Measurements from ENCODE around the gene SLC41A3. TPM values are rescaled to one million over a fixed set of nuclear protein-coding genes. Genes with fewer than 3 reads are reported as not detected.

SLC41A3 gene
- total and polyA plus RNA-seq, 2 of the 4 experiments (the other 2 are of a cell fraction) = 30.5 to 43.5 TPM

- H3K4me2 ChIP-seq (ENCODE audit: low read depth, low read length) = no peak overlapping the region
- H3K18ac ChIP-seq (ENCODE audit: low read depth, low read length) = no peak overlapping the region
- no peak overlapping the region for H3K23ac ChIP-seq (ENCODE audit: low read depth, low read length)
- H3K4ac ChIP-seq (ENCODE audit: low read depth, low read length) = no peak overlapping the region
- no peak overlapping the region for H2BK15ac ChIP-seq (ENCODE audit: low read depth, low read length)
- H3K56ac ChIP-seq (ENCODE audit: extremely low read depth, insufficient read depth, low read length) = no peak overlapping the region
- H4K91ac ChIP-seq (ENCODE audit: insufficient read depth, low read depth, low read length) = no peak overlapping the region
- no CpG with 5 or more reads among the region's 4 CpGs for WGBS, 2 experiments (ENCODE audit: extremely low coverage in 2 of 2, insufficient read length in 1 of 2)
- peak overlapping the region; percentile 41 for H2BK5ac ChIP-seq (ENCODE audit: low read depth, low read length, poor library complexity, severe bottlenecking)
- H4K20me1 ChIP-seq (ENCODE audit: insufficient read depth, low read length) = no peaks in the 10 kb centered on the region
- no peaks in the 10 kb centered on the region for H3K9me3 ChIP-seq (ENCODE audit: control insufficient read depth, insufficient read depth, low read length)
- CTCF ChIA-PET = no interaction called here
- no peaks in the 10 kb centered on the region for H3K4me1 ChIP-seq (ENCODE audit: control insufficient read depth, insufficient read depth, low read length)
- H3K36me3 ChIP-seq (ENCODE audit: control insufficient read depth, insufficient read depth, low read length) = no peaks in the 10 kb centered on the region
- DNase-seq = no peak
- no peaks in the 10 kb centered on the region for H3K27me3 ChIP-seq (ENCODE audit: control insufficient read depth, insufficient read depth, low read length)
- no peak overlapping the region for H3K14ac ChIP-seq (replicated peaks; ENCODE audit: low read depth, low read length)
- no peak for ATAC-seq (ENCODE audit: low read depth)
- BruUV-seq (replicated peaks) = no TSS peak
- no peak overlapping the region for H3K4me3 ChIP-seq (ENCODE audit: insufficient read depth, low read depth, low read length)
- no peak overlapping the region for H3K9ac ChIP-seq (ENCODE audit: low read depth, low read length)
- H2BK20ac ChIP-seq (ENCODE audit: low read depth, low read length) = no peak overlapping the region
- intact Hi-C loops (cut with micrococcal nuclease) = no loop called here
- H2AK5ac ChIP-seq (ENCODE audit: low read depth, low read length) = no peak overlapping the region
- no peak overlapping the region for H3K27ac ChIP-seq (ENCODE audit: insufficient read depth, low read length)
- dilution Hi-C loops (cut with HindIII; ENCODE audit: low sequenced_read_pairs, unreplicated experiment) = no loop called here
- POLR2A ChIA-PET (ENCODE audit: unreplicated experiment) = no interaction called here
- no peak overlapping the region for H2AK9ac ChIP-seq (replicated peaks; ENCODE audit: low read depth, low read length, poor library complexity)
- 0 out of 2 replicates have a peak, but pooled peaks cover 3% of the 10 kb centered on the region for H3K9me1 ChIP-seq (ENCODE audit: insufficient read depth, low read length)
- peaks cover 0 to 3% of the 10 kb centered on the region in 2 experiments; a peak in 2 of 4 replicates for H3K79me1 ChIP-seq (ENCODE audit: low read depth in 1 of 2, low read length in 2 of 2)
- H4K8ac ChIP-seq (ENCODE audit: low read depth in 2 of 2, low read length in 2 of 2) = no peak overlapping the region
- H2AFZ ChIP-seq (replicated peaks; ENCODE audit: low read length, poor library complexity) = no peak overlapping the region
- no peak for TF ChIP-seq RFX5 (IDR thresholded peaks at IDR 0.05; ENCODE audit: low read depth, low read length)
- no peak for TF ChIP-seq RAD21 (IDR thresholded peaks at IDR 0.05; ENCODE audit: low read length)
- no peak for TF ChIP-seq CTCF (conservative IDR thresholded peaks at IDR 0.05; ENCODE audit: low read depth, low read length)
- no peak for TF ChIP-seq CEBPB (IDR thresholded peaks at IDR 0.05; ENCODE audit: low read depth, low read length)
- TF ChIP-seq ELK1 (IDR thresholded peaks at IDR 0.05; ENCODE audit: borderline replicate concordance, low read depth, low read length) = no peak
- TF ChIP-seq MXI1 (IDR thresholded peaks at IDR 0.05; ENCODE audit: borderline replicate concordance, low read depth, low read length) = no peak
- no peak for TF ChIP-seq USF2 (IDR thresholded peaks at IDR 0.05; ENCODE audit: low read depth, low read length)
- TF ChIP-seq CHD1 (IDR thresholded peaks at IDR 0.05; ENCODE audit: low read depth, low read length) = no peak
- no peak for TF ChIP-seq POLR2A (IDR thresholded peaks at IDR 0.05; ENCODE audit: low read depth, low read length)
- no peak for TF ChIP-seq BHLHE40 (IDR thresholded peaks at IDR 0.05; ENCODE audit: low read depth, low read length)
- TF ChIP-seq SMC3 (IDR thresholded peaks at IDR 0.05; ENCODE audit: low read depth, low read length) = no peak
- TF ChIP-seq MAZ (IDR thresholded peaks at IDR 0.05; ENCODE audit: borderline replicate concordance, low read depth, low read length) = no peak
- no peak for TF ChIP-seq RCOR1 (IDR thresholded peaks at IDR 0.05; ENCODE audit: insufficient replicate concordance, low read length)
- no peak for TF ChIP-seq MAFK (IDR thresholded peaks at IDR 0.05; ENCODE audit: low read depth, low read length)
- no peak for TF ChIP-seq FOS (IDR thresholded peaks at IDR 0.05; ENCODE audit: low read depth, low read length)
- no peak for TF ChIP-seq NFE2L2 (IDR thresholded peaks at IDR 0.05; ENCODE audit: low read depth, low read length)
- H4K5ac ChIP-seq (ENCODE audit: low read depth, low read length) = no peak overlapping the region
- in situ Hi-C loops (cut with MboI; ENCODE audit: low sequenced_read_pairs) = no loop called here
- H2BK120ac ChIP-seq (ENCODE audit: low read depth, low read length) = no peak overlapping the region
Measured at GRCh38 chr3:126078866-126079265, 5.1 kb downstream of the SLC41A3 start.

Data from IMR-90 (cell line).